ENCODE measurements around the gene LGI4.
"Not testable (repeated sequence)": the region's sequence is repeated elsewhere in the genome, so short reads cannot be mapped to it uniquely, and the experiment has no call there.

The LGI4 gene

GRCh38 chr19:35132254-35132653 lies 2.6 kb downstream of the LGI4 start:
- H3K79me2 ChIP-seq (ENCODE audit: control insufficient read depth, insufficient read depth, low read length, poor library complexity): no peaks in the 10 kb centered on the region

GRCh38 chr19:35130761-35131720 lies 3.8 kb downstream of the LGI4 start:
- Histone ChIP-seq H3K4me1 (ENCODE audit: control insufficient read depth in 1 of 2, insufficient read depth in 2 of 2, low read length in 2 of 2) (no peaks in the 10 kb centered on the region), H2AK5ac (ENCODE audit: low read length) (no peak overlapping the region), H3K79me2 (ENCODE audit: control insufficient read depth, insufficient read depth, low read length, poor library complexity) (no peaks in the 10 kb centered on the region), H2BK120ac (ENCODE audit: insufficient read depth, low read length, poor library complexity) (no peak overlapping the region), H3K14ac (ENCODE audit: low read length) (no peak overlapping the region), H3K9ac (ENCODE audit: low read length) (no peak overlapping the region), H4K12ac (ENCODE audit: low read depth, low read length) (no peak overlapping the region), H2BK12ac (ENCODE audit: low read length) (no peak overlapping the region), H4K8ac (ENCODE audit: low read depth, low read length) (no peak overlapping the region), H3K27me3 (ENCODE audit: insufficient read depth, low read length) (no peaks in the 10 kb centered on the region), H2AFZ (ENCODE audit: insufficient read depth, low read length, poor library complexity) (no peak overlapping the region), H3K27ac (ENCODE audit: low read depth, low read length) (no peak overlapping the region), H2BK5ac (ENCODE audit: low read depth, low read length, poor library complexity) (no peak overlapping the region), H3K18ac (ENCODE audit: low read length) (no peak overlapping the region), H3K4me2 (ENCODE audit: low read length) (no peak overlapping the region), H3K9me3 (ENCODE audit: insufficient read depth, low read depth, low read length) (peaks cover 3% of the 10 kb centered on the region), H3K4ac (ENCODE audit: low read depth, low read length) (no peak overlapping the region), H3K36me3 (ENCODE audit: control insufficient read depth in 1 of 2, insufficient read depth in 2 of 2, low read length in 2 of 2) (no peaks in the 10 kb centered on the region), H3K23ac (ENCODE audit: low read length) (no peak overlapping the region), H3K79me1 (ENCODE audit: low read length) (no peaks in the 10 kb centered on the region), H4K91ac (ENCODE audit: low read depth, low read length) (no peak overlapping the region), H3K4me3 (ENCODE audit: low read depth, low read length) (no peak overlapping the region)
- DNase-seq: no peak
- no CpG with 5 or more reads among the region's 31 CpGs for WGBS (ENCODE audit: extremely low coverage, insufficient coverage, insufficient read length)

More at GRCh38 chr19:35132254-35132653, 2.6 kb downstream of the LGI4 start:
- H3K9ac ChIP-seq (ENCODE audit: low read length): no peak overlapping the region
- no peaks in the 10 kb centered on the region for H3K79me1 ChIP-seq (ENCODE audit: low read length)
- no peak overlapping the region for H4K12ac ChIP-seq (ENCODE audit: low read depth, low read length)
- H3K18ac ChIP-seq (ENCODE audit: low read length): no peak overlapping the region
- H4K91ac ChIP-seq (ENCODE audit: low read depth, low read length): no peak overlapping the region
- no peak overlapping the region for H2BK120ac ChIP-seq (ENCODE audit: insufficient read depth, low read length, poor library complexity)
- no peak overlapping the region for H3K4ac ChIP-seq (ENCODE audit: low read depth, low read length)
- H3K27me3 ChIP-seq (ENCODE audit: insufficient read depth, low read length): no peaks in the 10 kb centered on the region
- H3K14ac ChIP-seq (ENCODE audit: low read length): no peak overlapping the region
- H2BK12ac ChIP-seq (ENCODE audit: low read length): no peak overlapping the region
- peaks cover 4% of the 10 kb centered on the region for H3K9me3 ChIP-seq (ENCODE audit: insufficient read depth, low read depth, low read length)
- H2AFZ ChIP-seq (ENCODE audit: insufficient read depth, low read length, poor library complexity): no peak overlapping the region
- DNase-seq: no peak
- H3K27ac ChIP-seq (ENCODE audit: low read depth, low read length): no peak overlapping the region
- no peaks in the 10 kb centered on the region for H3K4me1 ChIP-seq (ENCODE audit: control insufficient read depth in 1 of 2, insufficient read depth in 2 of 2, low read length in 2 of 2)
- H2AK5ac ChIP-seq (ENCODE audit: low read length): no peak overlapping the region
- no peaks in the 10 kb centered on the region for H3K36me3 ChIP-seq (ENCODE audit: control insufficient read depth in 1 of 2, insufficient read depth in 2 of 2, low read length in 2 of 2)
- no peak overlapping the region for H3K4me2 ChIP-seq (ENCODE audit: low read length)
- H4K8ac ChIP-seq (ENCODE audit: low read depth, low read length): no peak overlapping the region
- no peak overlapping the region for H2BK5ac ChIP-seq (ENCODE audit: low read depth, low read length, poor library complexity)
- H3K23ac ChIP-seq (ENCODE audit: low read length): peak overlapping the region; percentile 18
- no peak overlapping the region for H3K4me3 ChIP-seq (ENCODE audit: low read depth, low read length)

GRCh38 chr19:35129724-35130274 lies 5.1 kb downstream of the LGI4 start:
- not testable (repeated sequence) for H2BK120ac ChIP-seq (ENCODE audit: insufficient read depth, low read length, poor library complexity); H4K91ac ChIP-seq (ENCODE audit: low read depth, low read length); H3K36me3 ChIP-seq (ENCODE audit: control insufficient read depth in 1 of 2, insufficient read depth in 2 of 2, low read length in 2 of 2); H3K4ac ChIP-seq (ENCODE audit: low read depth, low read length); H3K4me1 ChIP-seq (ENCODE audit: control insufficient read depth in 1 of 2, insufficient read depth in 2 of 2, low read length in 2 of 2); H3K18ac ChIP-seq (ENCODE audit: low read length); H3K27ac ChIP-seq (ENCODE audit: low read depth, low read length); H2BK12ac ChIP-seq (ENCODE audit: low read length); H3K9me3 ChIP-seq (ENCODE audit: insufficient read depth, low read depth, low read length); H3K79me1 ChIP-seq (ENCODE audit: low read length); H2BK5ac ChIP-seq (ENCODE audit: low read depth, low read length, poor library complexity); H3K4me2 ChIP-seq (ENCODE audit: low read length); H2AK5ac ChIP-seq (ENCODE audit: low read length); H3K79me2 ChIP-seq (ENCODE audit: control insufficient read depth, insufficient read depth, low read length, poor library complexity); H2AFZ ChIP-seq (ENCODE audit: insufficient read depth, low read length, poor library complexity); H4K8ac ChIP-seq (ENCODE audit: low read depth, low read length); H3K23ac ChIP-seq (ENCODE audit: low read length); H3K14ac ChIP-seq (ENCODE audit: low read length); DNase-seq; H3K4me3 ChIP-seq (ENCODE audit: low read depth, low read length); H4K12ac ChIP-seq (ENCODE audit: low read depth, low read length); H3K27me3 ChIP-seq (ENCODE audit: insufficient read depth, low read length); H3K9ac ChIP-seq (ENCODE audit: low read length)
- no CpG with 5 or more reads among the region's 14 CpGs for whole genome bisulfite sequencing (ENCODE audit: extremely low coverage, insufficient coverage, insufficient read length)

- no peak for DNase-seq
- no CpG with 5 or more reads among the region's 9 CpGs for WGBS (ENCODE audit: extremely low coverage, insufficient coverage, insufficient read length)
- H3K27me3 ChIP-seq (ENCODE audit: insufficient read depth, low read length): no peaks in the 10 kb centered on the region
- H2BK120ac ChIP-seq (ENCODE audit: insufficient read depth, low read length, poor library complexity): no peak overlapping the region
- H2BK12ac ChIP-seq (ENCODE audit: low read length): no peak overlapping the region
- no peaks in the 10 kb centered on the region for H3K4me1 ChIP-seq (ENCODE audit: control insufficient read depth in 1 of 2, insufficient read depth in 2 of 2, low read length in 2 of 2)
- no peak overlapping the region for H4K8ac ChIP-seq (ENCODE audit: low read depth, low read length)
- no peaks in the 10 kb centered on the region for H3K36me3 ChIP-seq (ENCODE audit: control insufficient read depth in 1 of 2, insufficient read depth in 2 of 2, low read length in 2 of 2)
- H4K12ac ChIP-seq (ENCODE audit: low read depth, low read length): no peak overlapping the region
- H3K79me2 ChIP-seq (ENCODE audit: control insufficient read depth, insufficient read depth, low read length, poor library complexity): no peaks in the 10 kb centered on the region
- H3K27ac ChIP-seq (ENCODE audit: low read depth, low read length): no peak overlapping the region
- no peak overlapping the region for H4K91ac ChIP-seq (ENCODE audit: low read depth, low read length)
- H3K9ac ChIP-seq (ENCODE audit: low read length): no peak overlapping the region
- H3K4me3 ChIP-seq (ENCODE audit: low read depth, low read length): no peak overlapping the region
- no peak overlapping the region for H3K14ac ChIP-seq (ENCODE audit: low read length)
- no peak overlapping the region for H3K18ac ChIP-seq (ENCODE audit: low read length)
- no peak overlapping the region for H3K4ac ChIP-seq (ENCODE audit: low read depth, low read length)
- H2AK5ac ChIP-seq (ENCODE audit: low read length): no peak overlapping the region
- H3K23ac ChIP-seq (ENCODE audit: low read length): no peak overlapping the region
- peaks cover 4% of the 10 kb centered on the region for H3K9me3 ChIP-seq (ENCODE audit: insufficient read depth, low read depth, low read length)
- no peak overlapping the region for H2BK5ac ChIP-seq (ENCODE audit: low read depth, low read length, poor library complexity)
- H3K79me1 ChIP-seq (ENCODE audit: low read length): no peaks in the 10 kb centered on the region
- H3K4me2 ChIP-seq (ENCODE audit: low read length): no peak overlapping the region
- H2AFZ ChIP-seq (ENCODE audit: insufficient read depth, low read length, poor library complexity): no peak overlapping the region
Measured at GRCh38 chr19:35128398-35129057, 6.3 kb downstream of the LGI4 start.
